Measurements from ENCODE around the gene ZNF827. TPM values are rescaled to one million over a fixed set of nuclear protein-coding genes. Genes with fewer than 3 reads are reported as not detected.

Gene ZNF827
- total and polyA plus RNA-seq, 2 experiments from 2014 or later = 20.3 to 33.1 TPM

GRCh38 chr4:145867406-145867805 lies 71.2 kb downstream of the ZNF827 start (continued):
- no peak for TF ChIP-seq REST (IDR thresholded peaks at IDR 0.05; ENCODE audit: unreplicated experiment)

DNA sequence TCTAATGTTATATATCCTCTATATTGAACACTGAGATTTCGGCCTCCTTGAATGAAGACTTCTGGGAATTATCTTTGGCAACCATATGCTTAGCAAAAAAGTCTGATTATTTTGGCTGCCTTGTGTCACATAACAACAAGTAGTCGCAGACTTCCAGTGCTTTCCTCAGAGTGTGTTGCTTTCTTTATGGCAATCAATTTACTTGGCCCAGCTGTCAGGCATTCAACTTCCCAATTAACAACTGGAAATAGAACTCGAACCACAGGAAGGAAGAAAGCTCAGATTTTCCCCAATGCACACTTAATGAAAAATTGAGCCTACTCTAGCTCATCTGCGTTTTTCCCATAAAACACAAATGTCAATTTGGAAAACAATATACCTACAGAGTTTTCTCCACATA lies 71.6 kb downstream of the ZNF827 start:
- DNase-seq (ENCODE audit: low spot score) (no peak), ATAC-seq (no peak)
- H2AFZ ChIP-seq = no peak overlapping the region
- peaks cover 5% of the 10 kb centered on the region; the same call in 1 of the 2 replicates for H3K9me2 ChIP-seq (ENCODE audit: insufficient read depth)
- no peaks in the 10 kb centered on the region for H4K20me1 ChIP-seq (replicated peaks; ENCODE audit: insufficient read depth)
- H3K4me3 Mint-ChIP-seq = no peak overlapping the region
- H3K4me1 Mint-ChIP-seq = peaks cover 46% of the 10 kb centered on the region
- no peaks in the 10 kb centered on the region for H3K9me3 Mint-ChIP-seq
- H3F3A ChIP-seq (replicated peaks; ENCODE audit: low read depth) = no peaks in the 10 kb centered on the region
- H3K79me2 ChIP-seq (replicated peaks; ENCODE audit: insufficient read depth) = peaks cover 52% of the 10 kb centered on the region
- no peaks in the 10 kb centered on the region for H3K27me3 ChIP-seq (ENCODE audit: insufficient read depth)
- H3K4me3 ChIP-seq = no peak overlapping the region
- H3K36me3 ChIP-seq (ENCODE audit: insufficient read depth) = no peaks in the 10 kb centered on the region; the same call in 1 of the 2 replicates
- H3K4me1 ChIP-seq (ENCODE audit: insufficient read depth) = peaks cover 19% of the 10 kb centered on the region
- H3K27me3 Mint-ChIP-seq (ENCODE audit: insufficient read depth, low read depth, poor library complexity) = peaks cover 1% of the 10 kb centered on the region
- peaks cover 24% of the 10 kb centered on the region for H3K36me3 Mint-ChIP-seq (ENCODE audit: low read depth)
- no peak overlapping the region for H3K4me2 ChIP-seq
- no peak overlapping the region for H3K27ac ChIP-seq (ENCODE audit: low read depth)
- no peak overlapping the region for H3K27ac Mint-ChIP-seq
- TF ChIP-seq ZNF114 (CRISPR knock-in tag; IDR thresholded peaks at IDR 0.05) = no peak
- TF ChIP-seq REST (IDR thresholded peaks at IDR 0.05; ENCODE audit: unreplicated experiment) = no peak
- no peak for TF ChIP-seq ZNF331 (CRISPR knock-in tag; IDR thresholded peaks at IDR 0.05; ENCODE audit: low read depth)
- no peak for TF ChIP-seq EZH2 (IDR thresholded peaks at IDR 0.05; ENCODE audit: low read depth, unreplicated experiment)
- TF ChIP-seq, protein P1, sequence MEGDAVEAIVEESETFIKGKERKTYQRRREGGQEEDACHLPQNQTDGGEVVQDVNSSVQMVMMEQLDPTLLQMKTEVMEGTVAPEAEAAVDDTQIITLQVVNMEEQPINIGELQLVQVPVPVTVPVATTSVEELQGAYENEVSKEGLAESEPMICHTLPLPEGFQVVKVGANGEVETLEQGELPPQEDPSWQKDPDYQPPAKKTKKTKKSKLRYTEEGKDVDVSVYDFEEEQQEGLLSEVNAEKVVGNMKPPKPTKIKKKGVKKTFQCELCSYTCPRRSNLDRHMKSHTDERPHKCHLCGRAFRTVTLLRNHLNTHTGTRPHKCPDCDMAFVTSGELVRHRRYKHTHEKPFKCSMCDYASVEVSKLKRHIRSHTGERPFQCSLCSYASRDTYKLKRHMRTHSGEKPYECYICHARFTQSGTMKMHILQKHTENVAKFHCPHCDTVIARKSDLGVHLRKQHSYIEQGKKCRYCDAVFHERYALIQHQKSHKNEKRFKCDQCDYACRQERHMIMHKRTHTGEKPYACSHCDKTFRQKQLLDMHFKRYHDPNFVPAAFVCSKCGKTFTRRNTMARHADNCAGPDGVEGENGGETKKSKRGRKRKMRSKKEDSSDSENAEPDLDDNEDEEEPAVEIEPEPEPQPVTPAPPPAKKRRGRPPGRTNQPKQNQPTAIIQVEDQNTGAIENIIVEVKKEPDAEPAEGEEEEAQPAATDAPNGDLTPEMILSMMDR (conservative IDR thresholded peaks at IDR 0.05; ENCODE audit: low read depth in 2 of 2) = no peak
- no peak for TF ChIP-seq JUNB (IDR thresholded peaks at IDR 0.05; ENCODE audit: unreplicated experiment)
- no peak for TF ChIP-seq ZNF462 (CRISPR knock-in tag; IDR thresholded peaks at IDR 0.05)
- TF ChIP-seq POLR2AphosphoS5 (IDR thresholded peaks at IDR 0.05; ENCODE audit: low read depth) = no peak
- no peak for TF ChIP-seq CREB1 (CRISPR knock-in tag; IDR thresholded peaks at IDR 0.05; ENCODE audit: low read depth)
- no peak for TF ChIP-seq STAT1 (IDR thresholded peaks at IDR 0.05; ENCODE audit: unreplicated experiment)

All from GM23338 (cell line).